DMS153 (cell line): ENCODE measurements around the gene PGM1.

Experiments
- DNase-seq: peaks from one replicate; lab custom pipeline; 2025; lab: John Stamatoyannopoulos, UW

The PGM1 gene

GRCh38 chr1:63633281-63633680 is 40.1 kb downstream of the PGM1 start:
- no peak for DNase-seq

- DNase-seq: no peak
These were observed 41.3 kb downstream of the PGM1 start for GRCh38 chr1:63634471-63634870.

GRCh38 chr1:63635681-63636080 is 42.5 kb downstream of the PGM1 start:
- DNase-seq: no peak

GRCh38 chr1:63636192-63637105 is 43.2 kb downstream of the PGM1 start:
- no peak for DNase-seq

- DNase-seq: no peak
These were observed 45.3 kb downstream of the PGM1 start for GRCh38 chr1:63638471-63638870.

GRCh38 chr1:63638875-63639274 is 45.7 kb downstream of the PGM1 start:
- DNase-seq: no peak

GRCh38 chr1:63640633-63641567 is 47.7 kb downstream of the PGM1 start:
- DNase-seq: no peak

GRCh38 chr1:63641615-63642014 is 48.4 kb downstream of the PGM1 start:
- DNase-seq: no peak

GRCh38 chr1:63642901-63643300 is 49.7 kb downstream of the PGM1 start:
- DNase-seq: no peak

- DNase-seq: no peak
These were observed 50.3 kb downstream of the PGM1 start for GRCh38 chr1:63643517-63643916.

GRCh38 chr1:63643926-63644325 is 50.7 kb downstream of the PGM1 start:
- peak; percentile 35 for DNase-seq

- DNase-seq: no peak
These were observed 52.1 kb downstream of the PGM1 start for GRCh38 chr1:63645317-63645716.

GRCh38 chr1:63648689-63649088 is 55.5 kb downstream of the PGM1 start:
- DNase-seq: no peak

GRCh38 chr1:63651161-63651701 is 58.0 kb downstream of the PGM1 start:
- no peak for DNase-seq

GRCh38 chr1:63653976-63654375 is 60.8 kb downstream of the PGM1 start:
- DNase-seq: no peak

GRCh38 chr1:63659448-63659847 is 66.2 kb downstream of the PGM1 start:
- DNase-seq: no peak

- DNase-seq: no peak
These were observed 69.0 kb downstream of the PGM1 start for GRCh38 chr1:63662056-63662836.

- DNase-seq: no peak
These were observed 69.6 kb downstream of the PGM1 start for GRCh38 chr1:63662841-63663240.

- DNase-seq: no peak
These were observed 70.1 kb downstream of the PGM1 start for GRCh38 chr1:63663301-63663700.

GRCh38 chr1:63663873-63664272 is 70.7 kb downstream of the PGM1 start:
- no peak for DNase-seq

GRCh38 chr1:63664742-63665141 is 71.5 kb downstream of the PGM1 start:
- DNase-seq: no peak

- DNase-seq: no peak
These were observed 72.2 kb downstream of the PGM1 start for GRCh38 chr1:63665410-63665809.
